NCI-H345 treated with DMSO at 0.1 percent for 48 hours (cell line): ENCODE measurements around the gene SNAPC4.
"Not testable (repeated sequence)": the region's sequence is repeated elsewhere in the genome, so short reads cannot be mapped to it uniquely, and the experiment has no call there.

Source experiments
- DNase-seq: peaks from one replicate; lab custom pipeline; 2025; ENCODE audit not compliant: unreplicated experiment; lab: John Stamatoyannopoulos, UW

The SNAPC4 gene

GRCh38 chr9:136409557-136410455, 9.8 kb upstream of the SNAPC4 start:
- peak; percentile 4 for DNase-seq

- DNase-seq: no peak
Measured at GRCh38 chr9:136407911-136408310, 7.9 kb upstream of the SNAPC4 start.

GRCh38 chr9:136407061-136407460, 7.1 kb upstream of the SNAPC4 start:
- not testable (repeated sequence) for DNase-seq

DNA sequence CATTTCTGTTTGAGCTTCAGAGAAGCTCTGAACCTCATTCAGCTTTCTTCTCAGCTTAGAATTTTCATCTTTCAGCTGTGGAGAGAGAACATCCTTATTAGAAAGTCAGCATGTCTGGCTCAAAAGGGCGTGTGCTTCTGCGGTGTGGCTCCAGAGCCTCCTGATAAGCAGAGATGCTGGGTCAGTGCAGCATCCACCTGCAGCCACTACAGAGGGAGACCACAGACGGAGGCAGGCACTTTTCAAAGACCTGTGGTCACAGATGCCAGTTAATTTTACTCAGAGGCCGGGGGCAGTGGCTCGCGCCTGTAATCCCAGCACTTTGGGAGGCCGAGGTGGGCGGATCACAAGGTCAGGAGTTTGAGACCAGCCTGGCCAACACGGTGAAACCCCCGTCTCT, 5.9 kb upstream of the SNAPC4 start:
- not testable (repeated sequence) for DNase-seq

GRCh38 chr9:136405481-136405880, 5.5 kb upstream of the SNAPC4 start:
- DNase-seq: no peak

GRCh38 chr9:136404801-136405136, 4.8 kb upstream of the SNAPC4 start:
- no peak for DNase-seq

GRCh38 chr9:136403915-136404800, 4.2 kb upstream of the SNAPC4 start:
- no peak for DNase-seq

- no peak for DNase-seq
Measured at GRCh38 chr9:136403538-136403914, 3.6 kb upstream of the SNAPC4 start.

- DNase-seq: no peak
Measured at GRCh38 chr9:136402067-136402466, 2.1 kb upstream of the SNAPC4 start.

DNA sequence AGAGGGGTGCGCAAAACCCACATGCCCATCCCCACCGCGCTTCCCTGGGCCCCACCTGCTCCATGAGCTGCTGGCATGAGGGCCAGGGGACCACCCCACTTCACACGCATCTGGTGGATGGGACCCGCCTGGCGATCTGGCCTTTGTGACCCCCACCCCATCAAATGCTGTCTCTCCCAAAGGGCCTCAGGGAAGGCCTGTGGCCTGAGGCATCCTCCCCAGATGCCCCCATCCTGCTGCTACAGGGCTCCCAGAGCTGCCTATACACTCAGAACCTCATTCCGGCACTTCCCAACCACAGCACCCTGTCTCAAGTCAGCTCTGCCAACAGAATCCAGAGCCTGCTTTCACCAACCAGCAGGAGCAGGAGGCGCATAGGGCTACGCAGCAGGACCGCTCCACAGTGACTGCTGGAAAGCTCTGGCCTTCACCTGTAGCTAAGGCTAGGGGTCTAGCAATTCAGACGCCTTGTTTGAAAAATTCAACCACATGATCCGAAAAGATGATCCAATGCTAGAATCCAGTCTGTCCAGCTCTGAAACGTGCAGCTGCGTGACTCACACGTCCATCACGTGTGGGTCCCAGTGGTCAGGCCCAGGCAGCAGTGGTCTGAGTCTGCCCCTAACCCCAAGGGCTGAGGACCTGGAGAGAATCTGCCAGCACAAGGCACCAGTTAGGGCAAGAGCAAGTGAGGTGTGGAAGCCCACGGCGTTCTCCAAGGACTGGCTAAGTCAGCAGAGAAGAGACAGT, 1.4 kb upstream of the SNAPC4 start:
- DNase-seq: no peak

DNA sequence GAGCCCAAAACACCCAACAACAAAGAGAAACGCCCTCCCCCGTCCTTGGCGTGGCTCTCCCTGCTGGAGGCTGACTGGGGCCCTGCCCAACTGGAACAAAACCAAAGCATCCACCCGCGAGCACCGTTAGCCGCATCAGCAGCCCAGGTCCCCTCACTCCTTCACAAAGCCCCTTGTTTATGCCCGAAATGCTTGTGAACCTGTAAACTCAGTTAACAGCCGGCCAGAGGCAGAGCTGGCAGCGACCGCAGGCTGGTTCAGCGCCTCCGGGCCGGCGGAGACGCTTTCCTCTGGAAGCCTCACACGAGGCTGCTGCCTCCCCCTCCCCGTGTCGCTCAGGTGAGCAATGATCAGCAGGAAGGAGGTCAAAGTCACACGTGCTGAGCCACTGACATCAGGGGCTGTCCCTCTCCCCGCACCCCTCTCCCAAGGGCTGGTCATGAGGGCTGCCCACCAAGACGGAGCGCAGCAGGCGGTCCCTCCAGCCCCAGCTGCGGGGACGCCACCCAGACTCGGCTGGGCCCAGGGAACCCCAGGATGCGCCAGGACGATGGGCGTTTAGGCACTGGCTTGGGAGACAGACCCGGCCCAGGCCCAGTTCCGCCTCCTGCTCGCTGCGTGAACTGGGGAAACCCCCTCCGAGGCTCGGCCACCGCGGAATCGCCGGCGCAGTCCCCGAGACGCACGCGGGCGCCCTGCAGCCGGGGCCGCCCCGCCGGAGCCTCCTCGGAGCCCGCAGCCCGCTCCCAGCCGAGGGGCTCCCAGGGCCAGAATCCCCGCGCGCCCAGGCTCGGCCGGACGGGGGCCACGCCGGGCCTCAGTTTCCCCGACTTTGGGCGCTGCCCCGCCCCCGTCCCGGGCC, 563 bp downstream of the SNAPC4 start:
- DNase-seq: peak; percentile 7

DNA sequence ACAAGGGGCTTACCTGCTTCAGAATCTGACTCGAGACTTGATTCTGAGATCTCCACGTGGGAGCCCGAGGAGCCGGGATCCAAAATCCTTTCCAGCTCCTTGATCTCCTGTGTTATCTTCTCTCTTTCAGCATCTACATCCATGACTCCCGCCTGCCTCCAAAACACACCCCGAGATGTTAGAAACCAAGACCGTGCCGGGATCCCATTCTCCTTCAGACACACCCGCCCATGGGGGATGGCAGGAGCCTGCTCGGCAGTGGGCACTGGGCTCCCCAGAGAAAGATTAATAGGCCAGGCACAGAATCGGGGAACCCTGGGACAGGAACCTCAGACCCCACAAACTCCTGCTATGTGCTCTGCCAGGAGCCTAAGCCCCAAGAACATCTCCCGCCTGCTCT, 1.7 kb downstream of the SNAPC4 start:
- DNase-seq: no peak

GRCh38 chr9:136397643-136398042, 2.3 kb downstream of the SNAPC4 start:
- no peak for DNase-seq

DNA sequence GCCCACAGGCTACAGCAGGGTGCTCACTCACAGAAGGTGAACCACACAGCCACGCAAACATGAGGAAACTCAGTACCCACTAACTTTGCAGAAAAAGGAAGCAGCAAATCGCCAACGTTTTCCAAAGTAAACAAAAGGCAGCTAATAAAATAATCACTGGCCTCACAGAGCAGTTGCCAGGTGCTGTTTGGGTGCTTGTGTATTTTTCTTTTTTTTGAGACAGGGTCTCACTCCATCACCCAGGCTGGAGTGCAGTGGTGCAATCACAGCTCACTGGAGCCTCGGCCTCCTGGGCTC, 3.8 kb downstream of the SNAPC4 start:
- DNase-seq: no peak

DNA sequence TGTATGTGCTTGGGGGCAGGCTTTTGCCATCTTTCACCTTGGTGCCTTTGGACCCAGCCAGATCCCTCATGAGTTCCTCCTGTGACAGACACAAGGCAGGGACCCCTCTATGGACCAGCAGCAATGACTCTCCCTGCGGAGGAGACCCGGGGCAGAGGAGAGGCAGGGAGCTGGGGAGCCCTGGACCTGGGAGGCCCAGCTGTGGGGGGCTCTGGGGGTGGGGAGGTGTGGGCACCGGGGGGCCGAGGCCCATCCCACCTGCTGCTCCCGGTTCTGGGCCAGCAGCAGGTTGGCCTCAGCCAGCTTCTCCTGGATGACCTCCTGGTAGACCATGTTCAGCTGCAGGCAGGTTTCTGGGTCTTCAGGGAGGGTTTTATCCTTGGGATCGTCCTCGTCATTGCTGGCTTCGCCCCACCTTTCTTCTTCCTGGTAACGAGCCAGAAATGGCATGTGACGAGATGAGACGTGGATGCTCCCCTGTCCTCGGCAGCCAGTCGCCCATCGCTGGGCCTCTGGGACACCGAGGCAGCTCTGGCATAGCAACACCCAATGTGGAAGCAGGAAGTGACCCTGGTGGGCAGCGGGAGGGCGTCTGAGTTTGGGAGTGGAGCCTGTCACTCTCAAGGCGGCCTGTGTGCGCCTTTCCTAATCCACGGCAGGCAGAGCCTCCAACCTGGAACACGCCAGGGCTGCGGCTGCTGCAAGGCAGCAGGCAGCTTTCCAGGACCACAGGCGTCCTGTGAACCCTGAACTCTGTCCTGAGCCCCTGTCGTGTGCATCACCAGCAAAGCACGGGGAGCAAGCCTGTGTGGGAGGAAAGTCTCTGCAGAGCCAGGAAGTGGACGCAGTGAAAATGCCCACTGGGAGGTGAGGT, 4.4 kb downstream of the SNAPC4 start:
- no peak for DNase-seq

- DNase-seq: no peak
Measured at GRCh38 chr9:136395020-136395340, 5.0 kb downstream of the SNAPC4 start.

GRCh38 chr9:136394312-136395019, 5.5 kb downstream of the SNAPC4 start:
- no peak for DNase-seq

DNA sequence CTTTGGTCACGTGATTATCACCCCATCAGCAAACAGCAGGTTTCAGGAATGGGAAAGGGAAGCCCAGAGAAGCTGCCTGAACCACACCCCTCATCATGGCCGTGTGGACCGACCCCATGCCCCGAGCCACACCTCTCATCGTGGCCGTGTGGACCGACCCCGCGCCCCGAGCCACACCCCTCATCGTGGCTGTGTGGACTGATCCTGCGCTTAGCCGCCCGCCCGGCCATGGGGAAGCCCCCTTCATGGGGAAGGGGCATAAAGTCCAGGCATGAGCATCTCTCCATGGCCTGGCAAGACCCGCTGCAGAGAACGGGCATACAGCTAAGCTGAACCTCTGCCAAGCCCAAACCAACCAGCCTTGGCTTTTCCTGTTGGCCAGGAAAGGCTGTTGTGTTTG, 6.4 kb downstream of the SNAPC4 start:
- no peak for DNase-seq
